Stomach (tissue), 9 donors: ENCODE measurements around the gene FAM177A1. TPM values are rescaled to one million over a fixed set of nuclear protein-coding genes. Genes with fewer than 3 reads are reported as not detected.
A peak's percentile ranks its signal among the peaks of the same experiment; 100 is the strongest.

ENCODE experiments used
- DNase-seq, 2 donors: peaks; one replicate each; pipeline versions ENCODE4 v3.0.0 to v3.0.0-alpha.2; 2013 to 2019
- H3K27ac ChIP-seq, 5 donors: fragments of 200-600 bp in 4 of 5; sonication (generic) in 4 of 5; one replicate each; pipeline ENCODE4 v1.5.1; 2013 to 2019; ENCODE audit warnings: mild to moderate bottlenecking in 1 of 5, moderate library complexity in 1 of 5
- H3K27me3 ChIP-seq, 3 donors: fragments of 200-600 bp; sonication (generic); one replicate each; pipeline ENCODE4 v1.5.1; 2017 to 2019; ENCODE audit warnings: mixed run types in 1 of 3
- H3K36me3 ChIP-seq, 4 donors: fragments of 200-600 bp; sonication (generic); 1 replicate in 3 of 4; 2 replicates in 1 of 4; pipeline ENCODE4 v1.5.1; 2016 to 2019
- H3K4me1 ChIP-seq, 4 donors: fragments of 200-600 bp; sonication (generic); one replicate each; pipeline ENCODE4 v1.5.1; 2016 to 2019
- H3K4me3 ChIP-seq, 4 donors: fragments of 200-600 bp; sonication (generic) in 3 of 4; one replicate each; pipeline ENCODE4 v1.5.1; 2016 to 2019; ENCODE audit warnings: mild to moderate bottlenecking in 1 of 4
- H3K9me3 ChIP-seq, 4 donors: fragments of 200-600 bp; sonication (generic); one replicate each; pipeline ENCODE4 v1.5.1; 2016 to 2019
- EP300 ChIP-seq: sonication (generic); formaldehyde crosslinking; IDR thresholded peaks from one replicate; pipeline ENCODE4 v1.6.1; 2017; ENCODE audit warnings: antibody characterized with exemption
- POLR2A ChIP-seq, 4 donors: fragments of 450-650 bp; IDR thresholded peaks; one replicate each; pipeline ENCODE4 v1.6.1; 2016; ENCODE audit warnings: antibody characterized with exemption in 4 of 4, control low read depth in 2 of 4, mild to moderate bottlenecking in 1 of 4, moderate library complexity in 1 of 4
- POLR2AphosphoS5 ChIP-seq, 3 donors: sonication (generic); formaldehyde crosslinking; IDR thresholded peaks; one replicate each; pipeline ENCODE4 v1.6.1; 2016; ENCODE audit warnings: antibody characterized with exemption in 3 of 3
- WGBS, 5 donors: extraction: QIAGEN DNeasy Blood & Tissue Kit in 3 of 5; methylation state at CpG; one replicate each; pipeline versions ENCODE4 v1.1.5 to v1.1.7; 2013 to 2018; 5-methylcytosine and 5-hydroxymethylcytosine counted together
- intact Hi-C: fragments of 100-400 bp; cut with DNase I; formaldehyde crosslinking; loops from one replicate; pipeline ENCODE4 v1.15.1; 2023; ENCODE audit warnings: low total_unique reads
- polyA plus RNA-seq, 3 donors: library from polyadenylated mRNA; stranded (reverse); fragments of 200-250 nt; gene quantifications; one replicate each; pipeline ENCODE4 v1.2.3, GENCODE V29; 2013
- total RNA-seq, 5 donors: library from RNA; depleted of rRNA; stranded (reverse); fragments of >200 nt; gene quantifications; one replicate each; pipeline versions ENCODE4 v1.1.0 to v1.2.3, GENCODE V29; 2014 to 2016
- TF ChIP-seq, protein P1 (sequence below), 7 experiments: fragments of 450-650 bp in 4 of 7; fragments of 200-600 bp in 3 of 7; sonication (generic) in 3 of 7; IDR thresholded peaks; one replicate each; pipeline ENCODE4 v1.5.1; 2016 to 2019; ENCODE audit warnings: antibody characterized with exemption in 7 of 7, control low read depth in 2 of 7, mild to moderate bottlenecking in 1 of 7
- donor health status: healthy with polysubstance abuse.
- donor health status: Bipolar disorder and iron deficiency.
- donor health status: healthy.

FAM177A1 gene
- total and polyA plus RNA-seq, 8 donors: 13.8 to 300 (median 47.5) TPM

- no peak overlapping the region for H3K27ac ChIP-seq
- H3K9me3 ChIP-seq: no peaks in the 10 kb centered on the region
- TF ChIP-seq POLR2AphosphoS5 (IDR thresholded peaks at IDR 0.05) (no peak), EP300 (no peak), POLR2A (IDR thresholded peaks at IDR 0.05) (no peak)
- TF ChIP-seq, protein P1, sequence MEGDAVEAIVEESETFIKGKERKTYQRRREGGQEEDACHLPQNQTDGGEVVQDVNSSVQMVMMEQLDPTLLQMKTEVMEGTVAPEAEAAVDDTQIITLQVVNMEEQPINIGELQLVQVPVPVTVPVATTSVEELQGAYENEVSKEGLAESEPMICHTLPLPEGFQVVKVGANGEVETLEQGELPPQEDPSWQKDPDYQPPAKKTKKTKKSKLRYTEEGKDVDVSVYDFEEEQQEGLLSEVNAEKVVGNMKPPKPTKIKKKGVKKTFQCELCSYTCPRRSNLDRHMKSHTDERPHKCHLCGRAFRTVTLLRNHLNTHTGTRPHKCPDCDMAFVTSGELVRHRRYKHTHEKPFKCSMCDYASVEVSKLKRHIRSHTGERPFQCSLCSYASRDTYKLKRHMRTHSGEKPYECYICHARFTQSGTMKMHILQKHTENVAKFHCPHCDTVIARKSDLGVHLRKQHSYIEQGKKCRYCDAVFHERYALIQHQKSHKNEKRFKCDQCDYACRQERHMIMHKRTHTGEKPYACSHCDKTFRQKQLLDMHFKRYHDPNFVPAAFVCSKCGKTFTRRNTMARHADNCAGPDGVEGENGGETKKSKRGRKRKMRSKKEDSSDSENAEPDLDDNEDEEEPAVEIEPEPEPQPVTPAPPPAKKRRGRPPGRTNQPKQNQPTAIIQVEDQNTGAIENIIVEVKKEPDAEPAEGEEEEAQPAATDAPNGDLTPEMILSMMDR (IDR thresholded peaks at IDR 0.05): no peak
- WGBS, 5 donors: 65 to 84% (median 71%) methylated on average over 4 of the region's 4 CpGs
- H3K4me1 ChIP-seq: no peaks in the 10 kb centered on the region
- no peaks in the 10 kb centered on the region for H3K27me3 ChIP-seq
- no peak for DNase-seq
- no peak overlapping the region for H3K4me3 ChIP-seq
- H3K36me3 ChIP-seq: peaks cover 4 to 72% (median 55%) of the 10 kb centered on the region in 4 donors
- intact Hi-C loops: no loop called here
Observed at GRCh38 chr14:35068238-35069012, 22.4 kb downstream of the FAM177A1 start.

DNA sequence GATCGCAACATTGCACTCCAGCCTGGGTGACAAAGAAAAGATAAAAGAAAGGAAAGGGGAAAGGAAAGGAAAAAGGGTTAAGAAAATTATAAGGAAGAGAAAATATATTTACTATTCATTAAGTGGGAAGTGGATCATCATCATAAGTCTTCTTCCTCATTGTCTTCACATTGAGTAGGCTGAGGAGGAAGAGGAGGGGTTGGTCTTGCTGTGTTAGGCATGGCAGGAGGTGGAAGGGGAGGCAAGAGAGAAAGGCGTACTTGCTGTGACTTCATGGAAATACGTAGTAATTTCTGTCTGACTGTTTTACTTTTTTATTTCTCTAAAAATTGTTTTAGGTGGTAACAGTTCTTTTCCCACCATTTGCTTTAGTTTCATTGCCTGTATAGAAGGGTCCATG is 26.2 kb downstream of the FAM177A1 start:
- 91 to 100% (median 97%) methylated on average over 3 of the region's 3 CpGs for WGBS, 5 donors
- intact Hi-C loops: no loop called here
- peaks cover 7 to 75% (median 69%) of the 10 kb centered on the region in 4 donors for H3K36me3 ChIP-seq

GRCh38 chr14:35073486-35073885 is 27.4 kb downstream of the FAM177A1 start:
- Histone ChIP-seq H3K36me3 (peaks cover 6 to 80% (median 68%) of the 10 kb centered on the region in 4 donors), H3K4me1 (peaks cover 0 to 6% (median 0%) of the 10 kb centered on the region in 4 donors), H3K9me3 (no peaks in the 10 kb centered on the region), H3K4me3 (no peak overlapping the region), H3K27me3 (no peaks in the 10 kb centered on the region), H3K27ac (no peak overlapping the region)
- WGBS, 5 donors: 62 to 94% (median 71%) methylated on average over 1 of the region's 1 CpG
- TF ChIP-seq POLR2AphosphoS5 (IDR thresholded peaks at IDR 0.05) (no peak), EP300 (no peak), POLR2A (IDR thresholded peaks at IDR 0.05) (no peak)
- TF ChIP-seq, protein P1 (IDR thresholded peaks at IDR 0.05): no peak
- DNase-seq: no peak
- intact Hi-C loops: no loop called here

More for the DNA sequence above, 26.2 kb downstream of the FAM177A1 start:
- no peak for TF ChIP-seq EP300
- no peak for TF ChIP-seq POLR2AphosphoS5 (IDR thresholded peaks at IDR 0.05)
- TF ChIP-seq, protein P1 (IDR thresholded peaks at IDR 0.05): no peak
- no peak for TF ChIP-seq POLR2A (IDR thresholded peaks at IDR 0.05)
- no peaks in the 10 kb centered on the region for H3K4me1 ChIP-seq
- H3K27ac ChIP-seq: no peak overlapping the region
- H3K4me3 ChIP-seq: no peak overlapping the region
- H3K9me3 ChIP-seq: no peaks in the 10 kb centered on the region
- DNase-seq: no peak
- H3K27me3 ChIP-seq: no peaks in the 10 kb centered on the region

- TF ChIP-seq POLR2A (IDR thresholded peaks at IDR 0.05) (no peak), EP300 (no peak), POLR2AphosphoS5 (IDR thresholded peaks at IDR 0.05) (peak in 1 of 3 donors; percentile 27)
- TF ChIP-seq, protein P1 (IDR thresholded peaks at IDR 0.05): no peak
- Histone ChIP-seq H3K27ac (no peak overlapping the region), H3K4me3 (no peak overlapping the region), H3K36me3 (peaks cover 9 to 88% (median 73%) of the 10 kb centered on the region in 4 donors), H3K9me3 (no peaks in the 10 kb centered on the region), H3K27me3 (no peaks in the 10 kb centered on the region), H3K4me1 (peaks cover 0 to 6% (median 0%) of the 10 kb centered on the region in 4 donors)
- intact Hi-C loops: no loop called here
- WGBS, 5 donors: 68 to 85% (median 76%) methylated on average over 2 of the region's 2 CpGs
- peak in 1 of 2 donors; percentile 13 for DNase-seq
Observed at GRCh38 chr14:35078082-35078481, 32.0 kb downstream of the FAM177A1 start.
